Fibroblast of peridontal ligament (primary cell): ENCODE results near the gene TMEM131L.

Source experiments
- DNase-seq: peaks from one replicate; pipeline ENCODE4 v3.0.0-alpha.2; 2010; ENCODE audit errors: extremely low read depth

The TMEM131L gene

DNA sequence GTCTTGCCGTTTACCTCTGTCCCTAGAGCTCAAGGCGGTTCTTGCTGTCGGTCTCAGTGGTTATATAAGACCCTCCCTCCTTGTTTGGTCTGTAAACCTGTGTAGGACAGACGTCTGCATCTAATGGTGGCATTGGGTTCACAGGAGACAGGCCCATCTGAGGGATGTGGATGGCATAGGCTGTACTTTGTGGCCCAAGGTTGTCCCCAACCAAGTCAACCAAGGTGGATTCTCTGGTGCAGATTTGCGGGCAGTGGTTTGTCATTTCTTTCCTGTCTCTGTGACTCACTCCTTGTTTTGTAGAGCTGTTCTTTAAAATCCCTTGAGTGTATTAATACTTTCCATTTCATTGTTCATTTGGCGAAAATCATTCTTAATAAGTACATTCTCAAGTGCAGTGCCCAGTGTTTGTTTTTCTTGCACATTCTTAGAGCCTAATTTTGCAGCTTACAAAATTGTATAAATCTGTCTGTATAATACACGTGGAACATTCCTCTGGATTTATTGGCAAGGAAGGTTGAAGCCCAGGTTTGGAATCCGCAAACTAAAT lies 149.9 kb downstream of the TMEM131L start:
- DNase-seq: no peak

DNA sequence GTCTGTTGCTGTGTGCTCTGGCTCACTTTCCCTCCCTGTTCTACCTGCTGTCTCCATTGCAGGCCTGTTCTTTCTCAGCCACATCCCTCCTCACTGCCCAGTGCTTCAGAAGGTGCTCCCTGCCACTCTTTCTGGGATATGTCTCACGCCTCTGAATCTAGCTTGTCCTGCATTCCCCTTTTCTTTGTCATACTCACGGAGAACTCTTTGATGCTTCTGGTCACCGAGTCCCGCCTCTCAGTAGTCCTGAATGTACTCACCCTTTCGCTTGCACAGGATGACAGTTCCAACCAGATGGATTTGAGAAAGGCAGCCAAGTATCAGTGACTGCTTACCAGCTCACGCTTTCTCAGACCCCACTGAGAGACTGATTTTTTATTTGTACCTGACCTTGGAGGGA lies 152.7 kb downstream of the TMEM131L start:
- no peak for DNase-seq

DNA sequence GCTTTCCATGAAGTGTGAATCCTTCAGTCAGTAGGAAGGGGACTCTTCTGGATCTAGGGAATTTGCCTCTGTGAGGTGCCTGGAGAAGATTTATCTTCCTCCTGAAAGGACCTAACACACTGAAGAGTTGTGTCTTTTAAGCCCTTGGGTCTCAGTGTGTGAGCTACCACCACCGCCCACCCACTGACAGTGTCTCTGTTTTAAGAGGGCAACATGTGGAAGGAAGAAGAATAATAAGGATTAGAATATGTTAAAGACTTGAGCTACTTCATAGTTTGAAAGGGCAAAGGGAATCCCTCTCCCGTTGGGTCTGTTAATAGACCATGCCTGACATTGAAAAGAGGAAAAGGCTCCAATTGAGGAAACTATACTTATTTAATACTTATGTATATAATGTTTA lies 153.7 kb downstream of the TMEM131L start:
- DNase-seq: no peak

GRCh38 chr4:153620352-153620751 lies 154.2 kb downstream of the TMEM131L start:
- DNase-seq: peak; percentile 82

DNA sequence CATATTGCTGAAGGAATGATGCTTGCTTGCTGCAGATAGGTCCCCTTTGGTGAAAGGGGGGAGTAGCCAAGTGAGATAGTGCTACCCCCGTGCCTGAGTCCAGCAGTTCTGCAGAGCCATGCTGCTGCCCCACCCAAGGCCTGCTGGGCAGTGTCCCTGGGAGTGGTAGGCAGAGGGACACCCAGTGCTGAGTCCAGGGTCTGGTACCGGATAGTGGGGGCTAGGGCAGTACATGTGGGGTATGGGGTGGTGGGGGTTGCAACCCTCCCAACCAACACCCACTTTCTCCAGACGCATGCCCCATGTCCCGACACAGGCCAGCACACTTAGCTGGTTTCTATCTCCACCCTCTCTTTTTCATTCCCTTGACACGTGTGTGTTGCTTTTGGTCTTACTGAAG lies 155.9 kb downstream of the TMEM131L start:
- DNase-seq: no peak

- no peak for DNase-seq
These were observed 156.6 kb downstream of the TMEM131L start for GRCh38 chr4:153622778-153623240.

- no peak for DNase-seq
These were observed 157.3 kb downstream of the TMEM131L start for GRCh38 chr4:153623491-153623890.

DNA sequence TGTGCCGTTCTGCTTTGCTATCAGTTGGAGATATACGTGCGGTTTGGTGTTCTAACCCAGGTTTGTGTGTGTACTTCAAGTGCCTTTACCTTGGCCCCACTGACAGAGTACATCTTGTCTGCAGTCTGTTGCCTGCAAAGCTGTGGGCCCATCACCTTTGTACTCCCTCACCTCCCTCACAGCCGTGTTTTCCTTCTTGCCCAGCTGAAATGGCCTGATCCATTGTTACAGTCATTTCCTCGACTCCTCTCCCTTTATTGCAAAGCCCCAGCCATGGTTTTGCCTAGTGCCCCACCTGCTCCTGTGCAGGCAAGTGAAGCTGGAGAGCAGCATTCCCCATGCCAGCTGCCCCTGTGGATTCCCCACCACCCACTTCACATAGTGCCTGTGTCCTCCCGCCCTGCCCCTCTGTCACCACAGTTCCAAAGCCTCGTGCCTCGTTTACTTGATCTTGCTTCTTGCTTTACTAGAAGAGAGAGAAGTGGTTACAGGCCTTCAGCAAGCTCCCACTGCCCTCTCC lies 162.7 kb downstream of the TMEM131L start:
- no peak for DNase-seq

- DNase-seq: no peak
These were observed 163.6 kb downstream of the TMEM131L start for GRCh38 chr4:153629776-153630175.

GRCh38 chr4:153634738-153635353 lies 168.7 kb downstream of the TMEM131L start:
- peak; percentile 45 for DNase-seq

DNA sequence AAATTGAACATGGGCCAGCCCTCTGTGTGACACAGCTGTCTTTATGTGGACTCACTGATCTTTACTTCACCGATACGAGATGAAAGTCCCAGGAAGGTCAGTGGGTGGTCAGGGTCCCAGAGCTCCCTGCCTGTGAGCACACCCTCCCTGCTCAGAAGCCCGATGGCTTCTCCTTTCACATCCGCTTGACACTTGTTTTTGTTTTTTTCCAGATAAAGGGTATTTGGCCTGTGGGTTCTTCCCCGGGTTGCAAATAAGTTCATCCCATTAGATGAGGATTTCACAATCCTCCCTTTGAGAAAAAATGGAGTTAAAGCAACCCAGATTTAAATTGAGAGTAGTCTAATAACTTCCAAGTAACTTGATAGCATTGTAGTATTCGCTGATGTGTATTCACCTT lies 169.7 kb downstream of the TMEM131L start:
- no peak for DNase-seq

DNA sequence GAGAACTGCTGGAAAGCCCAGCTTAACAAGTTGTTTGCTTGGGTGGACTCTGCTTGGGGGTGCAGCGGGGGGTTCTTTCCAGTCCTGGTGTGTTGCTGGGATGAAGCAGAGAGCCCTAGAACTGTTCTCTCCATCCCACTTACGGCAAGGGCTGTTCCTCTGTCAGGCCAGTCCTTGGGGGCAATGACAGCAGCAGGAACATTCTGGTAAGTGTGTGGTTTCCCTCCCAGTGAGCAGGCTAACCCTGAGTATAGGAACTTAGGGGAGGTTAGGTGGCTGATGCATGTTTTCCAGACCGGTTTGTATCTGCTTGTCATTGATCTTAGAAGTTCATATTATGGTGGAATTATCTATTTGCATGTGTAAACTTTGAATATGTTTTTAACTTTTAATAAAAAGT lies 171.0 kb downstream of the TMEM131L start:
- no peak for DNase-seq

- no peak for DNase-seq
These were observed 171.9 kb downstream of the TMEM131L start for GRCh38 chr4:153638011-153638410.

GRCh38 chr4:153638999-153639398 lies 172.8 kb downstream of the TMEM131L start:
- DNase-seq: no peak

GRCh38 chr4:153639833-153640802 lies 174.0 kb downstream of the TMEM131L start:
- DNase-seq: no peak

GRCh38 chr4:153641532-153641931 lies 175.4 kb downstream of the TMEM131L start:
- DNase-seq: no peak

- peak; percentile 54 for DNase-seq
These were observed 177.5 kb downstream of the TMEM131L start for GRCh38 chr4:153643406-153644383.

DNA sequence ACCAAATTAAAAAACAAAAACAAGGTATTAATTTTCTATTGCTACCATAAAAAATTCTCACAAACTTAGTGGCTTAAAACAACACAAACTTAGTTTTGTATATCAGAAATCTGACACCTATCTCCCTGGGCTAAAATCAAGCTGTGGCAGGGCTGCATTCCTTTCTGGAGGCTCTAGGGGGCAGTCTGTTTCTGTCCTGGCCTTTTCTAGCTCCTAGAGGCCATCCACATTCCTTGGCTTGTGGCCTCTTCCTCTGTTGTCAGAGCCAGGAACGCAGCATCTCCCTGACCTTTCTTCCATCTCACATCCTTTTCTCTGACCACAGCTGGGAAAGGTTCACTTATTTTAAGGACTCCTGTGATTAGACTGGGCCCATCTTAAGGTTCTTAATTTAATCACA lies 179.0 kb downstream of the TMEM131L start:
- DNase-seq: no peak

DNA sequence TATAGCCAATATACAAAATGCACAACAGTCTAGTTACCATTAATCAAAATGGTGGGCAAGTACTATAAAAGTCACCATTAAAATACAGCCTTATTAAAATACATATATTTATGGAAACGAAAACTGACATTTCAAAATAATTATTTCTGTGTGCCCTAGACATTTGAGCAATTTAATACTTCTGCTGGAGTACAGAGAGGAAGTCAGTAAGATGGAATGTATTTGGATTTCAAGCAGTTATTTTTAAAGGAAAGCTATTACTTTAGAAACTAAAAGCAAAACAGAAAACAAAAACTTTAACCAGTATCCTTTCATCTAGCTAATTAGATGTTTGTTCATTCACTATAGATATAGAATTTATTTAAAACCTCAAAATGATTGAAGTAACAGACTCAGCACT lies 180.1 kb downstream of the TMEM131L start:
- no peak for DNase-seq

- no peak for DNase-seq
These were observed 180.8 kb downstream of the TMEM131L start for GRCh38 chr4:153646978-153647377.

DNA sequence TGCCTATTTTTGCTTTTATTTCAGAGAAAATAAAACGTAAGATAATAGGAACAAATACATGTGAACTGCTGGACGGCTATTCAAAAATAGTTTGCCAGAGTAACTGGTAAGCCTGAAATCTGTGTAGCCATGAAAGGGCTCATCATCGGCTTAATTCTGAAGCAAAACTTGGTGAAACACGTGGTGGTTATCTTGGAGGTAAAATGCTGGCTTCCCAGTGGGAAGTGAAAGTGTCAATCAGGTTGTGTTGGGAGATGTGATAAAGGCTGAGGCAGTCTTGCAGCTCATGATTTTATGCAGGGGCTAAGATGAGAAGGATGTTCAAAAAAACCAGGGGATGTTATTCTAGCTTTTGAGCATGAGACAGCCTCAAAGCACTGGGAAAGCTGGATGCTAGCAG lies 181.8 kb downstream of the TMEM131L start:
- no peak for DNase-seq
